HG02571 (cell line): Measurements from ENCODE around the gene THPO.

Source experiments
- ATAC-seq: cut with Tn5 transposase; IDR thresholded peaks from one replicate; pipeline ENCODE4 v1.9.1; 2021; ENCODE audit warnings: mild to moderate bottlenecking, moderate library complexity; ENCODE audit not compliant: unreplicated experiment

Gene THPO

DNA sequence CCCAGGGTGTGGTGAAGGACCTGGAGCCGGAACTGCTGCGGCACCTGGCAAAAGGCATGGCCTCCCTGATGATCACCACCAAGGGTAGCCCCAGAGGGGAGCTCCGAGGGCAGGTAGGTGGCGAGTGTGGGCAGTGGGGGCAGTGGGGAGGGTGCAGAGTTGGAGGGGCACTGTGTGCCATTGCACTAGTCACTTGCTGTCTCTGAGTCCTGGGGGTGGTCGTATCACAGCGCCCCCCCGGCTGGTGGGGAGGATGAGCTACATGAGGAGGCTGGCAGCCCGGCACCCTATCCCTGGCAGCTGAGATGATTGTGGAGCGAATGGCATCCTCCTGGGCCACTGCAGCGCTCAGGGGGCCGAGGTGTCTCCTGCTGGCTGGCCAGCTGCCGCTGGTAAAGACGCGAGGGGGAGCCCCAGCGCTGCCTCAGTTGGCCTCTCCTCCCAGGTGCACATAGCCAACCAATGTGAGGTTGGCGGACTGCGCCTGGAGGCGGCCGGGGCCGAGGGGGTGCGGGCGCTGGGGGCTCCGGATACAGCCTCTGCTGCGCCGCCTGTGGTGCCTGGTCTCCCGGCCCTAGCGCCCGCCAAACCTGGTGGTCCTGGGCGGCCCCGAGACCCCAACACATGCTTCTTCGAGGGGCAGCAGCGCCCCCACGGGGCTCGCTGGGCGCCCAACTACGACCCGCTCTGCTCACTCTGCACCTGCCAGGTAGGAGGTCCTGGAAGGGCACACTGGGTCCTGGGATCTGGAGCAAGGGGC is 8.2 kb upstream of the THPO start:
- no peak for ATAC-seq

DNA sequence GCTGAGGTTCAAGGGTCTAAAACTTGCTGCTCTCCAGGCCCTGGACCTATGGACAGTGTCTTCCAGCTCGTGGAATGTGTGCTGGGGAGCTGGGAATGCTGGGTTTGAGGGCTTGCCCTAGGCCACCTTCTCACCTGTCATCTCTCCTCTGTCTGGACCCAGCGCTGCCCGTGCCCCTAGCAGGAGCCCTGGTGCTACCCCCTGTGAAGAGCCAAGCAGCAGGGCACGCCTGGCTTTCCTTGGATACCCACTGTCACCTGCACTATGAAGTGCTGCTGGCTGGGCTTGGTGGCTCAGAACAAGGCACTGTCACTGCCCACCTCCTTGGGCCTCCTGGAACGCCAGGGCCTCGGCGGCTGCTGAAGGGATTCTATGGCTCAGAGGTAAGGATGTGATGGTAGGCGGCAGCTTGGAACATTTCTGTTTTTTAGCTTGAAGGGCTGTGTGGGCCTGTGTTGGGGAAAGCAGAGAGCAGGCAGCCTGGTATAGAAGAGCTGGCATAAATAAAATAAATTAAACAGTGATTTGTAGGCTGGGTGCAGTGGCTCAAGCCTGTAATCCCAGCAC is 6.9 kb upstream of the THPO start:
- no peak for ATAC-seq

DNA sequence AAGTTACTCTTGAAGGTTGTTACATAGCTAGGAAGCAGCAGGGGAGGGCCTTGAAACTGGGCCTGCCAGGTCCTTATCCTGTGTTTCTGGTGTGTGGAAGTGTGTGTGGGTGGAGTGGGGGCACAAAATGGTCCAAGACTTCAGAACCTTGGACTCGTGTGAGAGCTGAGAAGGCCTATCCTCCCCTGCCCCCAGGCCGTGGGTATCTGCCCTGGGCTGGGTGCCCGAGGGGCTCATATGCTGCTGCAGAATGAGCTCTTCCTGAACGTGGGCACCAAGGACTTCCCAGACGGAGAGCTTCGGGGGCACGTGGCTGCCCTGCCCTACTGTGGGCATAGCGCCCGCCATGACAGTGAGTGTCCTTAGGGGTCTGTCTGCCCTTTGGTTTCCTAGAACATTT is 6.3 kb upstream of the THPO start:
- no peak for ATAC-seq

DNA sequence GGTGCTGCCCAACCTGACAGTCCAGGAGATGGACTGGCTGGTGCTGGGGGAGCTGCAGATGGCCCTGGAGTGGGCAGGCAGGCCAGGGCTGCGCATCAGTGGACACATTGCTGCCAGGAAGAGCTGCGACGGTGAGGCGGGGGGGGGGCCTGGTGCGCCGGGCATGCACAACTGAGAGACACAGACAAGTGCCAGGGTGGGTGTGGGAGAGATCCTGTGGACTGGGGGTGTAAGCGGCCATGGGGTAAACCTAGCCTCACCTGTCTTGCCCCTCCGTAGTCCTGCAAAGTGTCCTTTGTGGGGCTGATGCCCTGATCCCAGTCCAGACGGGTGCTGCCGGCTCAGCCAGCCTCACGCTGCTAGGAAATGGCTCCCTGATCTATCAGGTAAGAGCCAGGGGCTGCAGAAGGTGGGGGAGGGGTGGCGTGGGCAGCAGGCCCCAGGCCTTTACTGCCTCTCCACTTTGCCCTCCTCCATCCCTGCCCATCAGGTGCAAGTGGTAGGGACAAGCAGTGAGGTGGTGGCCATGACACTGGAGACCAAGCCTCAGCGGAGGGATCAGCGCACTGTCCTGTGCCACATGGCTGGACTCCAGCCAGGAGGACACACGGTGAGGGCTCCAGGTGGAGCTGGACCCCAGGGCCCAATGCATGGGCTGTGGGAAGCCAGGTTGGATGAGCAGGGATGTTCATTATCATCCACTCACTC is 5.2 kb upstream of the THPO start:
- ATAC-seq: no peak

DNA sequence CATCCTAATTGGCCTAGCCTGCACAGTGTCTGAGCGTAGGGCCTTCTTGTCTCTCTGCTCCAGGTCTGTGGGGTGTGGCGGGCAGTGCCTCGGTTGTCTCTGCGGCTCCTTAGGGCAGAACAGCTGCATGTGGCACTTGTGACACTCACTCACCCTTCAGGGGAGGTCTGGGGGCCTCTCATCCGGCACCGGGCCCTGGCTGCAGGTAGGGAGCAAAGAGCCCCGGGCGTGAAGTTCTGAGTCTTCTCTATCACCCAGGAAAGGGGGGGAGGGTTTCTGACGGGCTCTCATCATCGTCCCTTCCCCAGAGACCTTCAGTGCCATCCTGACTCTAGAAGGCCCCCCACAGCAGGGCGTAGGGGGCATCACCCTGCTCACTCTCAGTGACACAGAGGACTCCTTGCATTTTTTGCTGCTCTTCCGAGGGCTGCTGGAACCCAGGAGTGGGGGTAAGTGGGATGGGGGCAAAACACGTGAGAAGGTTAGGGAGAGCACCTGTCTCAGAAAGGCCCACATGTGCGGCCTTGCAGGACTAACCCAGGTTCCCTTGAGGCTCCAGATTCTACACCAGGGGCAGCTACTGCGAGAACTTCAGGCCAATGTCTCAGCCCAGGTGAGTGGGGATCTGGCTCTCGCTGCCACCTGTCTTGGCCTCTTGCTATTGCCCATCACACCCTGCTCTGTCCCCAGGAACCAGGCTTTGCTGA is 4.5 kb upstream of the THPO start:
- no peak for ATAC-seq

DNA sequence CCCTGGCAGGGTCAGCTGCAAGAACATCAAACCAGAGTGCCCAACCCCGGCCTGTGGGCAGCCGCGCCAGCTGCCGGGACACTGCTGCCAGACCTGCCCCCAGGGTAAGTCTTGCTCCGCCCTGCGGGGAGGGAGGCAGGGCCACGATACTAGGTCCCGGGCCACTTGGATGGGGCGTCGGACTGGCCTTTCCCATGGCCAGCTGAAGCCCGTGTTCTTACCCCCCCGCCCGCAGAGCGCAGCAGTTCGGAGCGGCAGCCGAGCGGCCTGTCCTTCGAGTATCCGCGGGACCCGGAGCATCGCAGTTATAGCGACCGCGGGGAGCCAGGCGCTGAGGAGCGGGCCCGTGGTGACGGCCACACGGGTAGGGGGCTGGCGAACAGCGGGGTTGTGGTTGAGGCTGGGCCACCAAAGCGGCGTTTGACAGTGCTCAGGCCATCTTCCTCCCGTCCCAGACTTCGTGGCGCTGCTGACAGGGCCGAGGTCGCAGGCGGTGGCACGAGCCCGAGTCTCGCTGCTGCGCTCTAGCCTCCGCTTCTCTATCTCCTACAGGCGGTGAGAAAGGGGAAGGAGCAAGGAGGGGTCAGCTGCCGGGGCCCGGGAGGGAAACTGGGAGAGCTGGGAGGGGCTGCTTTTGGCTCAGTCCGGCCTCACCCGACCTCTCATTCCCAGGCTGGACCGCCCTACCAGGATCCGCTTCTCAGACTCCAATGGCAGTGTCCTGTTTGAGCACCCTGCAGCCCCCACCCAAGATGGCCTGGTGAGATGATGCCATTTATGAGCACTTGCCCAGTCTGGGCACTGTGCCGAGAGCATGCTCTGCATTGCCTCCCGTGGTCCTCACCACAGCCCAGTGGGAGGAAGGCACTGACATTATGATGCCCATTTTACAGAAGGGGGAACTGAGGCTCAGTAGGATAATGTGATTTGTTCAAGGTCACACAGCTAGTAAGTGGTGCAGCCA is 3.5 kb upstream of the THPO start:
- no peak for ATAC-seq

DNA sequence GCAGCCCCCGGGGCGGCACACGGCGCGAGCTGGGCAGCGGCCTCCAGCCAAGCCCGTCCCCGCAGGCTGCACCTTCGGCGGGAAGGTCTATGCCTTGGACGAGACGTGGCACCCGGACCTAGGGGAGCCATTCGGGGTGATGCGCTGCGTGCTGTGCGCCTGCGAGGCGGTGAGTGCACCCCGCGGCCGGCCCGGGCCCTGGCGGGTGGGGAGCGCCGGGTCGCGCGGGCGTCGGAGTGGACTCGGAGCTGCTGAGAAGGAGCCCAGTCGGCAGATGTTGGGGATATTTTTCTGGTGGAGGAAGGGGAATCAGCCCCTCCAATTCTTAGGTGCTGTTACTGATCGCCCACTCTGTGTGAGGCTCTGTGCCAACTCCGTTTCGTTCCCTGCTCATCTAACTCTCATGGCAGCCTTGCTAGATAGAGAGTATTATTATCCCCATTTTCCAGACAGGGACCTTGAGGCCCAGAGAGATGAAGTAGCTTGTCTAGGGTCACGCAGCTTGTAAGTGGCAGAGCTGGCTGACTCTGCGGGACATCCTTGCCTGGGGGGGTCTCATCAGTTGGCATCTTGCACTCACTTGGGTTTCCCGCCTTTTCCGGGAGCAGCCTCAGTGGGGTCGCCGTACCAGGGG is 2.7 kb upstream of the THPO start:
- no peak for ATAC-seq

DNA sequence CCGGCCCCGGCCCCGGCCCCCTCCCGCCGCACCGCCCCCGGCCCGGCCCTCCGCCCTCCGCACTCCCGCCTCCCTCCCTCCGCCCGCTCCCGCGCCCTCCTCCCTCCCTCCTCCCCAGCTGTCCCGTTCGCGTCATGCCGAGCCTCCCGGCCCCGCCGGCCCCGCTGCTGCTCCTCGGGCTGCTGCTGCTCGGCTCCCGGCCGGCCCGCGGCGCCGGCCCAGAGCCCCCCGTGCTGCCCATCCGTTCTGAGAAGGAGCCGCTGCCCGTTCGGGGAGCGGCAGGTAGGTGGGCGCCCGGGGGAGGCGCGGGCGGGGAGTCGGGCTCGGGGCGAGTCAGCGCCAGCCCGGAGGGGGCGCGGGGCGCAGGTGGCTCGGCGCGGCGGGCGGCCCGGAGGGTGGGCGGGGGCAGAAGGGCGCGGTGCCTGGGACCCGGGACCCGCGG is 2.2 kb upstream of the THPO start:
- no peak for ATAC-seq

DNA sequence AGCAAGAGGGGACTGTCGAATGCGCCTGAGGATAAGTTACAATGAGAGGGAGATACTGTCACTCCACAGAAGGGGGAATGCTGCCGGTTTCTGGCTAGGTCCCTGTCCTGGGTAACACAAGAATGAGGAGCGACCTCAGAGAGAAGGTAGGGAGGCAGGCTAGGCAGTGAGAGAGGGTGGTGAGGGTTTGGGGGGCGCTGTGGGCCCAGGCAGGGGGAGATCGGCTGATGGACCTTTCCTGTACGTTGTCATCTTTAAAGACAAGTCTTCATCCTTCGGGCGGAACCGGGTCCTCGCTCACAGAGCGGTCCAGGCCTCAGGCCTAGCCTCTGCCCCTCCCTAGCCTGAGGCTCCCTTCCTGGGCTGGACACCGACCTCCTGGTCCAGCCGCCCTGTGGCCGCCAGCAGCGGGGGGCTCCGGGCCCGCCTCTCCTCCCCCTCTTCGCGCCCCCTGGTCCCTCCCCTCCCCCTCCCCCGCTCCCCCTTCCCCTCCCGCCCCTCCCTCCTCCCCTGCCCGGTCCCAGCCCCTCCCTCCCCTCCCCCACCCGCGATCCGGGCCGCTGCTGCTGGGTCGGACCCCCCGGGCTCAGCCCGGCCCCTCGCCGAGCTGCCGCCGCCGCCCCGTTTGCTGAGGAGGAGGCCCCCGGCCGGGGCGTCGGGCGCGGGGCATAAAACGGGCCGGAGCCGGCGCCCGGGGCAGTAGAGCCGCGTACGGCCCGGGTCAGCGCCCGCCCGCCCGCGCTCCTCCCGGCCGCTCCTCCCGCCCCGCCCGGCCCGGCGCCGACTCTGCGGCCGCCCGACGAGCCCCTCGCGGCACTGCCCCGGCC is 1.6 kb upstream of the THPO start, which contains the start of gene CHRD:
CHRD (plus strand) TSS at position 697 of the 827 bp plus-strand sequence. CDS start 265 bp downstream, outside the sequence.
- ATAC-seq: no peak

DNA sequence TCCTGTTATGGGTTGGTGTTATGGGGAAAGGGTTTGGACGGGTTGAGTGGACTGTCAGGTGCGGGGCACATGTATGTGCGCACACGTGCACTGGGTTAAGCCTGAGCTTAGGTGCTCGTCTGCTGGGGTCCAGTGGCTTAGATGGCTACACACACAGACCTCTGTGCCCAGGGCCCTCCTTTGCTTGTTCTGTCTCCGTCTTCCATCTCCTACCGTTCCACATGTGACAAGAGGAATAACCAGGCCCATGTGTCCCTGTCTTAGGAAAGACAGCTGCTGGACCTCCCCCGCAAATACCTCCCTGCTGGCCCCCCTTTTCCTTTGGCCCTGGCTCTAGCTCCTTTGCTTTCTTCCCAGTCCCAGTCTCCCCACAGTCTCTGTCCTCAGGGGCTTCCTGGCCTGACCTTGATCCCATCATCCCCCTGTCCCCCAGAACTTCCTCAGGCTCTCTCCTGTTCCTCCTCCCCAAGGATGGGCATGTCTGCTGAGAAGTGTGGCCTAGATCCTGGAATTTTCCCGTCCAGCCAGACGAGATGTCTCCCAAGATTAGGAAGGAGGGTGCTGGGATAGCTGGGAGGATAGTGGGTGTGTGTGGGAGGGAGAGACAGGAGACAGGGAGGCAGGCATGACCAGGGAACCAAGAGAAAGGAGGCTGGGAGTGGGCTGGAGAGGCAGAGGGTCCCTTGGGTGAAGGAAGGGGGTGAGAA is 797 bp upstream of the THPO start:
- no peak for ATAC-seq

DNA sequence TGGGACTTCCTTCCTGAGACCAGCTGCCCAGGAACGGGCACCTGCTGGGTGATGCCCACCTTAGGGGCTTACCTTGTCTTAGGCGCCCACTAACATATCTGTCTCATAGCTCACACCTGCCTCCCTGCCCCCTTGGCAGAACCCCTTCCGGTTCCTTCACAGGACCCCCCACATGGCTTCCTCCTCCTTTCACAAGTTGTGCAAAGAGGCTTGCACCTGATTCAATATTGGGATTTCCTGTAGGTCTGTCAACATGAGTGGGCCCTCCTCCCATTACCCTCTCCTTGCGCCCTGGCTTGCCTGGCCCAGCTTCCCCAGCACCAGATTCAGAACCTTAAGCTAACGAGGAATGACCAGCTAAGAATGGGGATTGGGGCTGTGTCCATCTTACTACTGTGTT is 633 bp downstream of the THPO start:
- no peak for ATAC-seq

DNA sequence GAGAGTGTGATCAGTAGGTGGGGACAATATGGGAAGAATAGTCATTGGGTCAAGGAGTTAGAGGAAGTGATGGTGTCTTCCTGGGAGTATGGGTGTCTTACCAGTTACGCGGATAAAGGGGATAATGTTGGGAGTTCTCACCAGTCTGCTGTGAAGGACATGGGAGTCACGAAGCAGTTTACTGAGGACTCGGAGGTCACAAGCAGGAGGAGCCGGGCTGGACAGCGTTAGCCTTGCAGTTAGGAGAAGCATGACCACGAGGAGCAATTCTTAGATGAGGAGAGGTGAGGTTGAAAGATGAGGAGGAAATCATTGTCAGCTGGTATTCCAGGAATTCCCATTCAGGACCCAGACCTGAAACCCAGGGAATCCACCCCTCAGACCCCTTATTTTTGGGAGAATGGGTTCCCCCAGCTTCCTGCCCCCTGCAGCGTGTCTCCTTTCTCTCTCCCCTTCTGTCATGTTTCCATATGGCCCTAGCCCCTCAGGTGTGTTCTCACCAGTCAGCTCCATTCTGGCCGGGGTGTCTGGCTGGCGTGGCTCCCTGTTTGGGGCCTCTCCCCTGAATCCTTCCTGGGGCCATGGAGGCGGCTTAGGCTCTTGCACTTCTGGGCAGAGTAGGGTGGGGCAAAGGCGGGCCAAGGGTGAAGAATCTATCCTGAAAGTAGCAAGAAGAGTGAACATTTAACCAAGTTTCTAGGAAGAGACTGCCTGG is 2.1 kb downstream of the THPO start:
- no peak for ATAC-seq

DNA sequence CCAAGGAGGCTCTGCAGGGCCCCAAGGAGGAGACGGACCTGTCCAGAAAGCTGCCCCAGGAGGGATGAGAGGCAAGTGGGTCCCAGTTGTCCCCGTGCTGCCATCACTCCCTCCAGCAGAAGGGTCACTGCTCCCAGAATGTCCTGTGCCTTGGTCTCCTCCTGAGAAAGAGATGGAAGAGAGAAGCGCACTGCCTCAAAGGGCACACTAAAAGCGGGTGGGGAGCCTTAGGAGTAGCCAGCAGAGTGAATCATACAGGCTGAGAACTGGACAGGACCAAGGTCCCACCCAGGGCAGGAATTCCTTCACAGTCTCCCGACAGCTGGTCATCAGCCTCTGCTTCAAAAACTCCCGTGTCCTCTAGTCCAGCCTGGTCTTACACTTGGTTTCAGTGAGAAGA is 4.6 kb downstream of the THPO start:
- no peak for ATAC-seq

DNA sequence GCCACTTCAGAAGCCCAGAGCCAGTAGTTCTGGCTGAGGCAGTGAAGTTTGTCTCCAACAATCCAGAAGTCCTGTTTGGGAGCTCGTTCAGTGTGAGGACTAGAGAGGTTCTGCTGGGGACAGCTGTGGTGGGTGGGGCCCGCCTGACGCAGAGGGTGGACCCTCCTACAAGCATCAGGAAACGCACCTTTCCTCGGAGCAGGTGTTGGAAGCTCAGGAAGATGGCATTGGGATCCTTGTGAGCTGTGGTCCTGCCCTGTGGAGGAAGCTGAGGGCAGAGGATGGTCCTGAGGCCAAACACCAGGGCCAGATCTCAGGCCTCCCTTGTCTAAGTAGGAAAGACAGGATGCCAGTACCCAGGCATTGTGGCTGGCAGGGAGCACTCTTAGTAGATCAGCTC is 5.1 kb downstream of the THPO start:
- ATAC-seq: no peak

DNA sequence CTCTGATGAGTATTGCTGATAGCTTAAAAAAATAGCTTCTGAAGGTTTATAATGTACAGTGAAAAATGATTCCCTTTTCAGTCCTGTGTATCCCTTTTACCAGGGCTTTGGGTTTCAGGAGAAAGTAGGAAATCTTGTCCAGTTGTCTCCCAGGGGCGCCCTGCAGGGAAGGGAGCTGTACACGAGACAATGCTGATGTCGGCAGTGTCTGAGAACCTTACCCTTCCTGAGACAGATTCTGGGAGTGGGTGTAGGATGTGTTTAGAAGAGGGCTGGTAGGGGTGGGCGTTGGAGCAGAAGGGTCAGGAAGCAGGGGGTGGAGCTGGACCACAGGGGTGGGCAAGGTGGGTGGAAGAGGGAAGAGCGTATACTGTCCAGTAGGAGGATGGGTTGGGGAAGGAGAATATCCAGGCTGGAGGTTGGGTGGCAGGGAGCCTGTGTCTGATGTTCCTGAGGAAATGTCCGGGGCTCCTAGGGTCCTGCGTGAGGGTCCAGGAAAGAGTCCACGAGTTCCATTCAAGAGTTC is 5.6 kb downstream of the THPO start:
- no peak for ATAC-seq

DNA sequence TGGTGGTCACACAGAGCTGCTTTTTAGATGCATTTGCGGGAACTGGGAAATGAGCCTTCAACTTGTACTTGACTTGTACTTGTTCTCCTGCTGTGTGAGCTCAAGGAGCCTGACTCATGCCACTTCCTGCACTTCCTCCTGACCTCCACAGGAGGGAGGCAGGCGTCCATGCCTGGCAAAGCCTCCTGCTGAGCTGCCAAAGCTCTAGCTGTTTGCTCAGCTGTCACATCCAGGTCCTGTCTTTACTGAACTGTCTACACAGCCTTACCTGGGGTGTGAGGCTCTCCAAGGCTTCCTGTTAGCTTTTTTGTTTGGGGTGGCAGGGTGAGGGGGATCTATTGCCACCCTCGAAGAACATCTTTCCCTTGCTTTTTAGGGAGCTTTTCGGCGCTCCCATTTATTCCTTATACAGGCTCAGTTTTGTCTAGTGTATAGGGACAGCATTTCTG is 6.4 kb downstream of the THPO start:
- ATAC-seq: no peak

DNA sequence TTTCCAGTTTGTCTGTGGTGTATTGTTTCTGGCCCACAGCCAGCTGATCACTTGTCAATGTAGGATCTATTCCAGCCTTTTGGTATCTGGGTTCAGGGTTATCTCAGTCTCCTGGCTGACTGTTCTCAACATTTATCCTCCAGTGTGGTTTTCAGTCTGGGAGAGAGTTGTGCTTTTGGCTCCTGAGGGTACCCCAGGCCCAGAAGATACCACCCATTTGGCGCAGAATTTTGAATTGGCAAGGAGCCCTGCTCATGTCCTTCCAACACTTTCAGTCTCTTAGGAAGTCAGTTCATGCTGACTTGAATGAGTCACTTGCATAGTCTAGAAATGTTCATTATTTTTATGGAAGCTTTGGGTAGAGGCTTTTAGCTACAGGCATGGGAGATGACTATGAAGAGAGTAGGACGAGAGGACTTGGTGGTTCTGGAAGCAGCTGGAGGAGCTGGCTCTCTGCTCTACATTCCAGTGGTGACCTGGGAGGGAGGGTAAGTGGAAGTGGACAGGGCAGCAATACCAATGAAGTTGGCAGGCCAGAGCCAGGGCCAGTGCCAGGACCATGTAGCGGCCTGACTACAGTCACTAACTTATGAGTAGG is 9.3 kb downstream of the THPO start:
- no peak for ATAC-seq
